COR-L47 (cell line): ENCODE data around the gene API5.

Experiments used
- DNase-seq: peaks from one replicate; lab custom pipeline; 2025; lab: John Stamatoyannopoulos, UW

Gene API5

GRCh38 chr11:43359422-43359818 is 47.6 kb downstream of the API5 start:
- no peak for DNase-seq

GRCh38 chr11:43360361-43361032 is 48.7 kb downstream of the API5 start:
- DNase-seq = no peak

GRCh38 chr11:43366677-43367076 is 54.9 kb downstream of the API5 start:
- no peak for DNase-seq

- DNase-seq = no peak
These were observed 55.8 kb downstream of the API5 start for GRCh38 chr11:43367382-43368178.

GRCh38 chr11:43376065-43376464 is 64.3 kb downstream of the API5 start:
- no peak for DNase-seq

- no peak for DNase-seq
These were observed 64.8 kb downstream of the API5 start for GRCh38 chr11:43376594-43376993.

GRCh38 chr11:43377389-43377788 is 65.6 kb downstream of the API5 start:
- no peak for DNase-seq

- DNase-seq = no peak
These were observed 67.1 kb downstream of the API5 start for GRCh38 chr11:43378897-43379296.

- DNase-seq = no peak
These were observed 70.0 kb downstream of the API5 start for GRCh38 chr11:43381802-43382201.

- no peak for DNase-seq
These were observed 70.8 kb downstream of the API5 start for GRCh38 chr11:43382614-43383013.

GRCh38 chr11:43384393-43384792 is 72.6 kb downstream of the API5 start:
- DNase-seq = no peak

- no peak for DNase-seq
These were observed 80.9 kb downstream of the API5 start for GRCh38 chr11:43392713-43393112.

GRCh38 chr11:43393765-43394355 is 82.1 kb downstream of the API5 start:
- no peak for DNase-seq
